ENCODE data around the gene PARD3.

Gene PARD3

GRCh38 chr10:34091635-34092195, 723.4 kb downstream of the PARD3 start:
- H3K23ac ChIP-seq (ENCODE audit: low read length) = no peak overlapping the region
- no peaks in the 10 kb centered on the region for H3K36me3 ChIP-seq (ENCODE audit: control insufficient read depth in 1 of 2, insufficient read depth in 2 of 2, low read length in 2 of 2)
- no CpG with 5 or more reads among the region's 6 CpGs for WGBS (ENCODE audit: extremely low coverage, insufficient coverage, insufficient read length)
- no peak overlapping the region for H3K4ac ChIP-seq (ENCODE audit: low read depth, low read length)
- H2AK5ac ChIP-seq (ENCODE audit: low read length) = no peak overlapping the region
- H2BK12ac ChIP-seq (ENCODE audit: low read length) = no peak overlapping the region
- no peak overlapping the region for H2BK5ac ChIP-seq (ENCODE audit: low read depth, low read length, poor library complexity)
- no peak overlapping the region for H3K4me3 ChIP-seq (ENCODE audit: low read depth, low read length)
- no peak overlapping the region for H4K91ac ChIP-seq (ENCODE audit: low read depth, low read length)
- H3K4me2 ChIP-seq (ENCODE audit: low read length) = no peak overlapping the region
- no peak overlapping the region for H3K9ac ChIP-seq (ENCODE audit: low read length)
- no peak overlapping the region for H2BK120ac ChIP-seq (ENCODE audit: insufficient read depth, low read length, poor library complexity)
- no peaks in the 10 kb centered on the region for H3K79me1 ChIP-seq (ENCODE audit: low read length)
- no peak overlapping the region for H3K18ac ChIP-seq (ENCODE audit: low read length)
- no peaks in the 10 kb centered on the region for H3K79me2 ChIP-seq (ENCODE audit: control insufficient read depth, insufficient read depth, low read length, poor library complexity)
- peaks cover 5% of the 10 kb centered on the region for H3K9me3 ChIP-seq (ENCODE audit: insufficient read depth, low read depth, low read length)
- H2AFZ ChIP-seq (ENCODE audit: insufficient read depth, low read length, poor library complexity) = no peak overlapping the region
- H4K12ac ChIP-seq (ENCODE audit: low read depth, low read length) = no peak overlapping the region
- H4K8ac ChIP-seq (ENCODE audit: low read depth, low read length) = no peak overlapping the region
- no peak for DNase-seq
- H3K27me3 ChIP-seq (ENCODE audit: insufficient read depth, low read length) = no peaks in the 10 kb centered on the region
- H3K27ac ChIP-seq (ENCODE audit: low read depth, low read length) = no peak overlapping the region
- H3K4me1 ChIP-seq (ENCODE audit: control insufficient read depth in 1 of 2, insufficient read depth in 2 of 2, low read length in 2 of 2) = no peaks in the 10 kb centered on the region
- no peak overlapping the region for H3K14ac ChIP-seq (ENCODE audit: low read length)

GRCh38 chr10:34089253-34089652, 725.8 kb downstream of the PARD3 start:
- no peak overlapping the region for H2BK120ac ChIP-seq (ENCODE audit: insufficient read depth, low read length, poor library complexity)
- H3K4me2 ChIP-seq (ENCODE audit: low read length) = no peak overlapping the region
- H2AK5ac ChIP-seq (ENCODE audit: low read length) = no peak overlapping the region
- H4K91ac ChIP-seq (ENCODE audit: low read depth, low read length) = no peak overlapping the region
- no CpG with 5 or more reads among the region's 6 CpGs for WGBS (ENCODE audit: extremely low coverage, insufficient coverage, insufficient read length)
- no peaks in the 10 kb centered on the region for H3K27me3 ChIP-seq (ENCODE audit: insufficient read depth, low read length)
- no peak for DNase-seq
- H3K23ac ChIP-seq (ENCODE audit: low read length) = no peak overlapping the region
- no peak overlapping the region for H3K4me3 ChIP-seq (ENCODE audit: low read depth, low read length)
- no peak overlapping the region for H3K4ac ChIP-seq (ENCODE audit: low read depth, low read length)
- no peak overlapping the region for H2BK5ac ChIP-seq (ENCODE audit: low read depth, low read length, poor library complexity)
- H3K14ac ChIP-seq (ENCODE audit: low read length) = no peak overlapping the region
- peaks cover 2% of the 10 kb centered on the region for H3K9me3 ChIP-seq (ENCODE audit: insufficient read depth, low read depth, low read length)
- H3K79me1 ChIP-seq (ENCODE audit: low read length) = no peaks in the 10 kb centered on the region
- H3K36me3 ChIP-seq (ENCODE audit: control insufficient read depth in 1 of 2, insufficient read depth in 2 of 2, low read length in 2 of 2) = no peaks in the 10 kb centered on the region
- H3K79me2 ChIP-seq (ENCODE audit: control insufficient read depth, insufficient read depth, low read length, poor library complexity) = no peaks in the 10 kb centered on the region
- no peak overlapping the region for H3K18ac ChIP-seq (ENCODE audit: low read length)
- H2BK12ac ChIP-seq (ENCODE audit: low read length) = no peak overlapping the region
- H4K12ac ChIP-seq (ENCODE audit: low read depth, low read length) = no peak overlapping the region
- no peak overlapping the region for H3K9ac ChIP-seq (ENCODE audit: low read length)
- no peak overlapping the region for H3K27ac ChIP-seq (ENCODE audit: low read depth, low read length)
- H2AFZ ChIP-seq (ENCODE audit: insufficient read depth, low read length, poor library complexity) = no peak overlapping the region
- no peak overlapping the region for H4K8ac ChIP-seq (ENCODE audit: low read depth, low read length)
- H3K4me1 ChIP-seq (ENCODE audit: control insufficient read depth in 1 of 2, insufficient read depth in 2 of 2, low read length in 2 of 2) = no peaks in the 10 kb centered on the region

- Histone ChIP-seq H2BK12ac (ENCODE audit: low read length) (no peak overlapping the region), H3K79me2 (ENCODE audit: control insufficient read depth, insufficient read depth, low read length, poor library complexity) (no peaks in the 10 kb centered on the region), H2BK120ac (ENCODE audit: insufficient read depth, low read length, poor library complexity) (no peak overlapping the region), H3K27ac (ENCODE audit: low read depth, low read length) (no peak overlapping the region), H3K4me2 (ENCODE audit: low read length) (no peak overlapping the region), H2BK5ac (ENCODE audit: low read depth, low read length, poor library complexity) (no peak overlapping the region), H3K27me3 (ENCODE audit: insufficient read depth, low read length) (no peaks in the 10 kb centered on the region), H3K9ac (ENCODE audit: low read length) (no peak overlapping the region), H3K4ac (ENCODE audit: low read depth, low read length) (no peak overlapping the region), H3K23ac (ENCODE audit: low read length) (no peak overlapping the region), H3K4me1 (ENCODE audit: control insufficient read depth in 1 of 2, insufficient read depth in 2 of 2, low read length in 2 of 2) (no peaks in the 10 kb centered on the region), H2AFZ (ENCODE audit: insufficient read depth, low read length, poor library complexity) (no peak overlapping the region), H3K18ac (ENCODE audit: low read length) (no peak overlapping the region), H3K14ac (ENCODE audit: low read length) (no peak overlapping the region), H4K8ac (ENCODE audit: low read depth, low read length) (no peak overlapping the region), H3K36me3 (ENCODE audit: control insufficient read depth in 1 of 2, insufficient read depth in 2 of 2, low read length in 2 of 2) (no peaks in the 10 kb centered on the region), H3K9me3 (ENCODE audit: insufficient read depth, low read depth, low read length) (no peaks in the 10 kb centered on the region), H3K79me1 (ENCODE audit: low read length) (no peaks in the 10 kb centered on the region), H4K91ac (ENCODE audit: low read depth, low read length) (no peak overlapping the region), H3K4me3 (ENCODE audit: low read depth, low read length) (no peak overlapping the region), H2AK5ac (ENCODE audit: low read length) (no peak overlapping the region), H4K12ac (ENCODE audit: low read depth, low read length) (no peak overlapping the region)
- WGBS (ENCODE audit: extremely low coverage, insufficient coverage, insufficient read length) = no CpG with 5 or more reads among the region's 9 CpGs
- no peak for DNase-seq
Measured at GRCh38 chr10:34088208-34088794, 726.8 kb downstream of the PARD3 start.

GRCh38 chr10:34087095-34087418, 728.0 kb downstream of the PARD3 start:
- Histone ChIP-seq H2AFZ (ENCODE audit: insufficient read depth, low read length, poor library complexity) (no peak overlapping the region), H3K9ac (ENCODE audit: low read length) (no peak overlapping the region), H3K23ac (ENCODE audit: low read length) (no peak overlapping the region), H3K79me1 (ENCODE audit: low read length) (no peaks in the 10 kb centered on the region), H3K4me3 (ENCODE audit: low read depth, low read length) (no peak overlapping the region), H4K8ac (ENCODE audit: low read depth, low read length) (no peak overlapping the region), H2BK5ac (ENCODE audit: low read depth, low read length, poor library complexity) (no peak overlapping the region), H3K27ac (ENCODE audit: low read depth, low read length) (no peak overlapping the region), H3K36me3 (ENCODE audit: control insufficient read depth in 1 of 2, insufficient read depth in 2 of 2, low read length in 2 of 2) (no peaks in the 10 kb centered on the region), H2AK5ac (ENCODE audit: low read length) (no peak overlapping the region), H3K4me1 (ENCODE audit: control insufficient read depth in 1 of 2, insufficient read depth in 2 of 2, low read length in 2 of 2) (no peaks in the 10 kb centered on the region), H2BK12ac (ENCODE audit: low read length) (no peak overlapping the region), H4K12ac (ENCODE audit: low read depth, low read length) (no peak overlapping the region), H3K14ac (ENCODE audit: low read length) (no peak overlapping the region), H4K91ac (ENCODE audit: low read depth, low read length) (no peak overlapping the region), H3K79me2 (ENCODE audit: control insufficient read depth, insufficient read depth, low read length, poor library complexity) (no peaks in the 10 kb centered on the region), H3K4ac (ENCODE audit: low read depth, low read length) (no peak overlapping the region), H3K18ac (ENCODE audit: low read length) (no peak overlapping the region), H2BK120ac (ENCODE audit: insufficient read depth, low read length, poor library complexity) (no peak overlapping the region), H3K9me3 (ENCODE audit: insufficient read depth, low read depth, low read length) (no peaks in the 10 kb centered on the region), H3K27me3 (ENCODE audit: insufficient read depth, low read length) (no peaks in the 10 kb centered on the region), H3K4me2 (ENCODE audit: low read length) (no peak overlapping the region)
- no CpG with 5 or more reads among the region's 3 CpGs for WGBS (ENCODE audit: extremely low coverage, insufficient coverage, insufficient read length)
- DNase-seq = no peak

Measured in trophoblast cell (in vitro differentiated cells and primary cell).